ENCODE measurements around the gene FGF12.

DNA sequence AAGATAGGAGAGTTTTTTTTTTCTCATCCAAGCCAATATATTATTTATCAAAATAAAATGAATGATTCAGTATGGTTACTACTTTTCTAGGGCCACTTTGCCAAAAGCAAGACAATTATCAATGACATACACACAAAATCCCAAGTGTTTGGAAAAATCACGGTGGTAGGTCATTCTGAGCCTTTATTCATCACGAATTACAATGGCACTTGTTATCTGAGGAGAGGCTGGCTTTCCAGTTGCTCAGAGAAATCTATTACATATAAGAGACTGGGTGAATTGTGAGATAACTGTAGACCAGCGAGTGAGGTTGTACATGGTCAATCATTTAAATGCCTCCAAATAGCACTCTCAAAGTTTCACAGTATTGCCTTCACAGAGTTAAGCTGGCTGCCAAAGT lies 20.4 kb upstream of the FGF12 start:
- TF ChIP-seq YY1 (IDR thresholded peaks at IDR 0.05; ENCODE audit: insufficient read depth, insufficient read length) (no peak), SUZ12 (IDR thresholded peaks at IDR 0.05; ENCODE audit: extremely low read depth, insufficient read depth, insufficient read length) (no peak), ZNF274 (IDR thresholded peaks at IDR 0.05; ENCODE audit: low read depth, low read length) (no peak)
